K562 (cell line): ENCODE results near the gene RNF144A. TPM values are rescaled to one million over a fixed set of nuclear protein-coding genes. Genes with fewer than 3 reads are reported as not detected.

Experiments
- ARNT ChIP-seq, 2 experiments: fragments of 450-650 bp; IDR thresholded peaks; 2 replicates each; pipeline ENCODE4 v1.6.1; 2016; ENCODE audit warnings: mild to moderate bottlenecking in 1 of 2
- ATF3 ChIP-seq, 2 experiments: fragments of 450-650 bp in 1 of 2; sonication (generic) in 1 of 2; formaldehyde crosslinking in 1 of 2; IDR thresholded peaks in 1 of 2; conservative IDR thresholded peaks in 1 of 2; 2 replicates each; pipeline versions ENCODE4 v1.6.1 to v1.8.1; 2016 to 2023; ENCODE audit warnings: mild to moderate bottlenecking in 2 of 2, moderate library complexity in 2 of 2, inconsistent platforms in 1 of 2, missing genetic modification reagents in 1 of 2
- C11orf30 ChIP-seq: fragments of 450-650 bp; IDR thresholded peaks from 2 replicates; pipeline ENCODE4 v1.6.1; 2016; ENCODE audit warnings: low read depth, mild to moderate bottlenecking
- ETV1 ChIP-seq: fragments of 450-650 bp; conservative IDR thresholded peaks from 2 replicates; pipeline ENCODE4 v1.6.1; 2016; ENCODE audit warnings: missing genetic modification characterization, control low read depth, low read depth, missing compliant biosample characterization
- EZH2 ChIP-seq: IDR thresholded peaks from 2 replicates; pipeline ENCODE4 v1.6.1; 2012; ENCODE audit warnings: low read depth, mild to moderate bottlenecking, inconsistent platforms, low read length, borderline replicate concordance
- FOXK2 ChIP-seq, 2 experiments: fragments of 450-650 bp; IDR thresholded peaks in 1 of 2; conservative IDR thresholded peaks in 1 of 2; 2 replicates each; pipeline ENCODE4 v1.6.1; 2016; ENCODE audit warnings: low read depth in 2 of 2, mild to moderate bottlenecking in 1 of 2
- GATAD2B ChIP-seq: fragments of 450-650 bp; IDR thresholded peaks from 2 replicates; pipeline ENCODE4 v1.6.1; 2017; ENCODE audit warnings: mild to moderate bottlenecking, borderline replicate concordance
- KHSRP ChIP-seq: fragments of 450-650 bp; IDR thresholded peaks from 2 replicates; pipeline ENCODE4 v1.6.1; 2017
- MTA2 ChIP-seq: fragments of 450-650 bp; IDR thresholded peaks from 2 replicates; pipeline ENCODE4 v1.6.1; 2016; ENCODE audit warnings: low read depth
- MTA3 ChIP-seq: fragments of 450-650 bp; formaldehyde crosslinking; IDR thresholded peaks from 2 replicates; pipeline ENCODE4 v1.6.1; 2017; ENCODE audit warnings: mild to moderate bottlenecking, borderline replicate concordance
- MYNN ChIP-seq, 2 experiments: sonication (generic); formaldehyde crosslinking in 1 of 2; IDR thresholded peaks; 2 replicates each; pipeline versions ENCODE4 v1.5.0 to v1.6.1; 2016 to 2020; ENCODE audit warnings: antibody characterized with exemption in 1 of 2, missing genetic modification reagents in 1 of 2
- NBN ChIP-seq: fragments of 450-650 bp; IDR thresholded peaks from 2 replicates; pipeline ENCODE4 v1.6.1; 2016; ENCODE audit warnings: low read depth, mild to moderate bottlenecking
- NCOR1 ChIP-seq: fragments of 450-650 bp; IDR thresholded peaks from 2 replicates; pipeline ENCODE4 v1.6.1; 2016; ENCODE audit warnings: mild to moderate bottlenecking, moderate library complexity
- NEUROD1 ChIP-seq: fragments of 150-350 bp; IDR thresholded peaks from 2 replicates; pipeline ENCODE4 v1.6.1; 2014; ENCODE audit warnings: borderline replicate concordance, low read length, low read depth; ENCODE audit not compliant: partially characterized antibody
- NFIC ChIP-seq: fragments of 450-650 bp; IDR thresholded peaks from 2 replicates; pipeline ENCODE4 v1.6.1; 2017; ENCODE audit warnings: mild to moderate bottlenecking, inconsistent platforms
- SMAD2 ChIP-seq: fragments of 150-350 bp; IDR thresholded peaks from 2 replicates; pipeline ENCODE4 v1.6.1; 2014; ENCODE audit warnings: low read depth, mild to moderate bottlenecking, low read length
- SMARCE1 ChIP-seq: fragments of 450-650 bp; IDR thresholded peaks from 2 replicates; pipeline ENCODE4 v1.7.1; 2016; ENCODE audit warnings: mild to moderate bottlenecking
- TFAM ChIP-seq: fragments of 250-450 bp; sonication (Bioruptor Pico); conservative IDR thresholded peaks from 2 replicates; pipeline ENCODE4 v1.5.0; 2021; ENCODE audit warnings: mild to moderate bottlenecking, moderate library complexity
- TFAP4 ChIP-seq: sonication (generic); formaldehyde crosslinking; IDR thresholded peaks from 2 replicates; pipeline ENCODE4 v1.8.0; 2022; ENCODE audit warnings: missing genetic modification reagents, mild to moderate bottlenecking, moderate library complexity, borderline replicate concordance
- ZSCAN29 ChIP-seq: fragments of 450-650 bp; IDR thresholded peaks from 2 replicates; pipeline ENCODE4 v1.6.1; 2017
- polyA plus RNA-seq, 8 experiments: library from polyadenylated mRNA; depleted of rRNA in 4 of 8; stranded (reverse) in 5 of 8; unstranded in 3 of 8; fragments of >200 nt; fragmentation: Nextera tagmentation in 2 of 8; fragmentation: Illumina TruSeq in 1 of 8; extraction: Ambion mirVana in 2 of 8; extraction: Trizol in 1 of 8; gene quantifications; 2 replicates each; pipeline versions ENCODE4 v1.2.1 to v1.2.3, GENCODE V29; 2011 to 2014; ENCODE audit warnings: inconsistent platforms in 1 of 8, missing spikeins in 1 of 8
- total RNA-seq, 7 experiments: library from RNA; depleted of rRNA in 6 of 7; stranded (reverse); fragments of >200 nt in 6 of 7; fragmentation: Illumina TruSeq in 2 of 7; extraction: Trizol in 2 of 7; gene quantifications; 2 replicates each; pipeline versions ENCODE4 v1.2.1 to v1.2.3, GENCODE V29; 2011 to 2021; ENCODE audit warnings: low replicate concordance in 1 of 7
- TF ChIP-seq, protein P1 (sequence below): fragments of 250-450 bp; sonication (Bioruptor Pico); IDR thresholded peaks from 2 replicates; pipeline ENCODE4 v1.6.1; 2021; ENCODE audit warnings: mild to moderate bottlenecking
- TF ChIP-seq, protein P2 (sequence below): IDR thresholded peaks from 3 replicates; pipeline ENCODE4 v1.6.1; 2011; ENCODE audit warnings: borderline replicate concordance, mild to moderate bottlenecking; ENCODE audit not compliant: insufficient read length, insufficient read depth

RNF144A gene
- total and polyA plus RNA-seq, 9 of the 15 experiments (the other 6 are each of a cell fraction or from before 2014, with no cell fraction given), result 0.96 to 11.3 (median 6.2) TPM

DNA sequence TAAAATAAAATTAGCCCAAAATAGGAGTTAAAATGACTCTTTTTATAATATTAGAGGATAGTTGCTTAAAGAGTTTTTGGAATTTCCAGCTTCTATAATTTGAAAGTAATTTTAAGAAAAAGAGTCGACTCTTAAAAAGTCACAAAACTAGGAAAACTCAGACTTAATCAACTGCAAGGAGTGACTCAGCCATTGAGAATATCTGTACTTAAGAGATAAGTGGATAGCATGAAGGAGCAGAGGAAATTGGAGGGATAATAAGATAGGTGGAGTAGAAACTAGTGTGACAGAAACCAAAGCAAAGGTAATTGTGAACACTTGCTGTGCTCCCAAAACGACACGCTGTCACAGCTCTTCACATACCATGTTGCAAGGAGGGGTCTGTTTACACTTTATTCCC lies 31.2 kb upstream of the RNF144A start (continued):
- no peak for TF ChIP-seq TFAP4
- TF ChIP-seq MTA2, result peak; percentile 83
- 0 out of 2 replicates have a peak, but pooled peaks have one; percentile 10 for TF ChIP-seq ETV1 (tag)
- no peak for TF ChIP-seq NEUROD1
- TF ChIP-seq TFAM, result no peak
- TF ChIP-seq, protein P1, sequence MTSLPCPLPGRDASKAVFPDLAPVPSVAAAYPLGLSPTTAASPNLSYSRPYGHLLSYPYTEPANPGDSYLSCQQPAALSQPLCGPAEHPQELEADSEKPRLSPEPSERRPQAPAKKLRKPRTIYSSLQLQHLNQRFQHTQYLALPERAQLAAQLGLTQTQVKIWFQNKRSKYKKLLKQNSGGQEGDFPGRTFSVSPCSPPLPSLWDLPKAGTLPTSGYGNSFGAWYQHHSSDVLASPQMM (CRISPR knock-in tag), result no peak
- TF ChIP-seq, protein P2, sequence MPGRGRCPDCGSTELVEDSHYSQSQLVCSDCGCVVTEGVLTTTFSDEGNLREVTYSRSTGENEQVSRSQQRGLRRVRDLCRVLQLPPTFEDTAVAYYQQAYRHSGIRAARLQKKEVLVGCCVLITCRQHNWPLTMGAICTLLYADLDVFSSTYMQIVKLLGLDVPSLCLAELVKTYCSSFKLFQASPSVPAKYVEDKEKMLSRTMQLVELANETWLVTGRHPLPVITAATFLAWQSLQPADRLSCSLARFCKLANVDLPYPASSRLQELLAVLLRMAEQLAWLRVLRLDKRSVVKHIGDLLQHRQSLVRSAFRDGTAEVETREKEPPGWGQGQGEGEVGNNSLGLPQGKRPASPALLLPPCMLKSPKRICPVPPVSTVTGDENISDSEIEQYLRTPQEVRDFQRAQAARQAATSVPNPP, result no peak
- TF ChIP-seq FOXK2 (conservative IDR thresholded peaks at IDR 0.05 in 1 of 2, IDR thresholded peaks at IDR 0.05 in 1 of 2; ENCODE audit: low read depth in 2 of 2), result no peak
- TF ChIP-seq NCOR1, result peak; percentile 82
- TF ChIP-seq C11orf30, result peak; percentile 79
- peak; percentile 54; the same call in 1 of the 2 replicates for TF ChIP-seq KHSRP
- peak; percentile 80 for TF ChIP-seq ATF3 (IDR thresholded peaks at IDR 0.05)
- no peak for TF ChIP-seq ATF3 (CRISPR knock-in tag; conservative IDR thresholded peaks at IDR 0.05)
- TF ChIP-seq GATAD2B, result peak; percentile 63; the same call in 1 of the 2 replicates
- 0 out of 2 replicates have a peak, but pooled peaks have one; percentile 30 for TF ChIP-seq MYNN (IDR thresholded peaks at IDR 0.05)
- TF ChIP-seq MYNN (CRISPR knock-in tag; IDR thresholded peaks at IDR 0.05), result no peak
- TF ChIP-seq NFIC, result peak; percentile 63
- no peak for TF ChIP-seq EZH2
- peak; percentile 95 for TF ChIP-seq SMARCE1
- no peak for TF ChIP-seq MTA3
- peak; percentile 59; the same call in 1 of the 2 replicates for TF ChIP-seq NBN
- no peak for TF ChIP-seq SMAD2
- TF ChIP-seq ZSCAN29, result no peak
- 0 out of 4 replicates have a peak, but pooled peaks of 1 of the 2 experiments have one; percentile 45 for TF ChIP-seq ARNT (IDR thresholded peaks at IDR 0.05)
